Measurements from ENCODE around the gene VGLL4. TPM values are rescaled to one million over a fixed set of nuclear protein-coding genes. Genes with fewer than 3 reads are reported as not detected.

Gene VGLL4
- total RNA-seq, 2 experiments from 2014 or later: 54.4 to 60.2 TPM

DNA sequence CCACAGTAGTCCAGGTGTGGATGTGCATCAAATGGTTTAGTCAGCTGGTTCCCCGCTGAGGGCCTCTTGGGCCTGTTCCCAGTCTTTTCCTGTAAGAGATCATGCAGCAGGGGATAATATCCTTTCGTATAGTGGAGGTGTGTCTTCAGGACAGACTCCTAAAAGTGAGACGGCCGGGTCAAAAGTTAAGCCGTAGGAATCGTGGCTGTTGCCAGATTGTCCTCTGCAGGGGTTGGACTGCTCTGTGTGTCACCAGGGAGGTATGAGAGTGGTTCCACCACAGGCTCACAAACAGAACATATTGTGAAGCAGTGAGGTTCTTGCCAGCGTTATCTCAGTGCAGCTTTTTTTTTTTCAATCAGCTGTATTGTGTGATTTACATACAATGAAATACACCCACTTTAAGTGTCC, 95.0 kb downstream of the VGLL4 start:
- TF ChIP-seq, protein P1, sequence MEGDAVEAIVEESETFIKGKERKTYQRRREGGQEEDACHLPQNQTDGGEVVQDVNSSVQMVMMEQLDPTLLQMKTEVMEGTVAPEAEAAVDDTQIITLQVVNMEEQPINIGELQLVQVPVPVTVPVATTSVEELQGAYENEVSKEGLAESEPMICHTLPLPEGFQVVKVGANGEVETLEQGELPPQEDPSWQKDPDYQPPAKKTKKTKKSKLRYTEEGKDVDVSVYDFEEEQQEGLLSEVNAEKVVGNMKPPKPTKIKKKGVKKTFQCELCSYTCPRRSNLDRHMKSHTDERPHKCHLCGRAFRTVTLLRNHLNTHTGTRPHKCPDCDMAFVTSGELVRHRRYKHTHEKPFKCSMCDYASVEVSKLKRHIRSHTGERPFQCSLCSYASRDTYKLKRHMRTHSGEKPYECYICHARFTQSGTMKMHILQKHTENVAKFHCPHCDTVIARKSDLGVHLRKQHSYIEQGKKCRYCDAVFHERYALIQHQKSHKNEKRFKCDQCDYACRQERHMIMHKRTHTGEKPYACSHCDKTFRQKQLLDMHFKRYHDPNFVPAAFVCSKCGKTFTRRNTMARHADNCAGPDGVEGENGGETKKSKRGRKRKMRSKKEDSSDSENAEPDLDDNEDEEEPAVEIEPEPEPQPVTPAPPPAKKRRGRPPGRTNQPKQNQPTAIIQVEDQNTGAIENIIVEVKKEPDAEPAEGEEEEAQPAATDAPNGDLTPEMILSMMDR (IDR thresholded peaks at IDR 0.05): no peak
- peaks cover 8% of the 10 kb centered on the region for H3K4me1 Mint-ChIP-seq (ENCODE audit: low read depth)
- intact Hi-C loops (cut with micrococcal nuclease): no loop called here

DNA sequence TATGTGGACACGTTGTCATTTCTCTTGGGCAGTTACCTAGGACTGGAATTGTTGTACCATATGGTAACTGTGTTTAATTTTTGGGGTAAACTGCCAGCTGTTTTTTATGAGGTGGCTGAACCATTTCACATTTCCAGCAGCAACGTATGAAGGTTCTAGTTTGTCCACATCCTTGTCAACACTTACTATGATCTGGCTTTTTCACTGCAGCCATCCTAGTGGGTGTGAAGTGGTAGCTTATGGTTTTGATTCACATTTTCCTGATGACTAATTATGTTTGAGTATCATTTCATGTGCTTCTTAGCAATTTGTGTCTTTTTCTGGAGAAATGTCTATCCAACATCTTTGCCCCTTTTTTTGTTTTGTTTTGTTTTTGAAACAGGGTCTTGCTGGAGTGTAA, 96.2 kb downstream of the VGLL4 start:
- Mint-ChIP-seq H3K27ac (peak overlapping the region; percentile 34), H3K27me3 (no peaks in the 10 kb centered on the region), H3K4me1 (ENCODE audit: low read depth) (peaks cover 8% of the 10 kb centered on the region), H3K36me3 (ENCODE audit: low read depth) (peaks cover 24% of the 10 kb centered on the region), H3K9me3 (peaks cover 18% of the 10 kb centered on the region), H3K4me3 (no peak overlapping the region)
- peak; percentile 46 for ATAC-seq
- TF ChIP-seq, protein P1 (IDR thresholded peaks at IDR 0.05): no peak
- CTCF ChIA-PET: no interaction called here
- no peak for DNase-seq
- intact Hi-C loops (cut with micrococcal nuclease): no loop called here
- POLR2A ChIA-PET: no interaction called here

More for the DNA sequence above, 95.0 kb downstream of the VGLL4 start:
- H3K4me3 Mint-ChIP-seq: no peak overlapping the region
- ChIA-PET POLR2A (interaction anchor here (1.0 kb wide), 1 partner anchor 15 kb away, joined by 3 read pairs; no protein-coding TSS in a partner anchor), CTCF (no interaction called here)
- H3K36me3 Mint-ChIP-seq (ENCODE audit: low read depth): peaks cover 32% of the 10 kb centered on the region
- H3K9me3 Mint-ChIP-seq: peaks cover 21% of the 10 kb centered on the region
- no peaks in the 10 kb centered on the region for H3K27me3 Mint-ChIP-seq
- ATAC-seq (no peak), DNase-seq (no peak)
- no peak overlapping the region for H3K27ac Mint-ChIP-seq

DNA sequence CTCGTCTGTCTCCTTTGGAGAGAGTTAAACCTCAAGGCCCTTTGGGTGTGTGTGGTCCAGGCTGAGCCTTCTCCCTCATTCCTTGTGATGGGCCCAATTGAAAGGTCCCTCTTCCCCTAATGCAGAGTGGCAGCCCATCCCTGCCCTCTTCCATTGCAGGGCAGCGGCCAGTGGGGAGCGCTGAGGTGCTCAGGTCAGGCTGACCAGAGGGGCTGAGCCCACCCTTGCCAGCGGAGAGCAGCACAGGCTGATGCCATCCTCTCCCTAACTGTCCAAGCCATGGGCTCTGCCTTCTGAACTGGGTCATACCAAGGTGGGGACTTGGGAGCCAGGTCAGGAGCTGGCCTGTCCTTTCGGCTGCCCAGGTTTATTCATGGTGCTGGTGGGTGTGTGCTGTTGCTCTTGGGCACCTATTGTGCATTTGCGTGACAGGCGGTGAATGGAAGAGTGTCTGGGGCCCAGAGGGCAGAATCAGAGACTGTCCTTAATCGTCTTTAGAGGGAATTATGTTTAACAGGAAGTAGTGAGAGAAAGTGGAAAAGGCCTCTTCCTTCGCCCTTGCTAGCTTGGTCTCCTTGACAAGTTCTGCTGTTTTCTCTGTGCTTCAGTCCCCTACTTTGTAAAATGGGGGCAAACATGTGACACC, 96.9 kb downstream of the VGLL4 start:
- ChIA-PET CTCF (no interaction called here), POLR2A (no interaction called here)
- DNase-seq (no peak), ATAC-seq (no peak)
- Mint-ChIP-seq H3K4me1 (ENCODE audit: low read depth) (peaks cover 8% of the 10 kb centered on the region), H3K4me3 (no peak overlapping the region), H3K27ac (peak overlapping the region; percentile 34), H3K27me3 (no peaks in the 10 kb centered on the region), H3K36me3 (ENCODE audit: low read depth) (peaks cover 18% of the 10 kb centered on the region), H3K9me3 (peaks cover 18% of the 10 kb centered on the region)
- TF ChIP-seq, protein P1 (IDR thresholded peaks at IDR 0.05): no peak
- intact Hi-C loops (cut with micrococcal nuclease): no loop called here

DNA sequence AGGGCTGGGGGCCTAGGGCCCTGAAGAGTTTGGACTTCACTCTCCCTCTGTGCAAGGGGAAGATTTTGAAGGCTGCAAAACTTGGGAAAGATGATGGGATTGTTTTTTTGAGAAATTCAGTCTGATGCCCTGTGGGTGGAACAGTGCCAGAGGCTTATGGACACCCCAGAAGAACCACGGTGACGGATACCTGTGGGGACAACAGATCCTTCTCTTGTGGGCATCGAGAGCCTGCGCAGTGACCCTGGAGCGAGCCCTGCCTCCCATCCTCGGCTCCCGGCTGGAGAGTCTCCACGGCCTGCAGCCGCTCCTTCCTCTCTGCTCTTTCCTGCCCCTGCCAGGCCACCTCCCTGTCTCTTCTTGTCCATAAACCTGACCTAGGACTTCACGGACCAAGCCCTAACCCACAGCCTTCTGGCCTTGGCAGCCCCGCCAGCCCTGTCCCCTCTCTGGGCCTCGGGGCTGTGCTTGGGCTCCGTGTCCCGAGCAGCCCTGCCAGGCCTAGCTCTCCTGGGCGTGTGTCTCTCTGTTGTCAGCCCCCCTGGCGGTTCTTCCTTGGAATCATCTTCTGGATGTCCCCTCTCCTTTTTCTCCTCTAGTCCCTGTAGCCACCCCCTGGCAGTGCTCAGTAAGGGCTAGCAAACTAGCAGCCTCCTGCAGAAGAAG, 98.4 kb downstream of the VGLL4 start:
- POLR2A ChIA-PET: interaction anchor here (1.1 kb wide), 1 partner anchor 13 kb away, joined by 4 read pairs; no protein-coding TSS in a partner anchor
- Mint-ChIP-seq H3K4me1 (ENCODE audit: low read depth) (peaks cover 8% of the 10 kb centered on the region), H3K9me3 (peaks cover 12% of the 10 kb centered on the region), H3K27me3 (no peaks in the 10 kb centered on the region), H3K27ac (no peak overlapping the region), H3K36me3 (ENCODE audit: low read depth) (peaks cover 15% of the 10 kb centered on the region), H3K4me3 (no peak overlapping the region)
- TF ChIP-seq, protein P1 (IDR thresholded peaks at IDR 0.05): no peak
- CTCF ChIA-PET: no interaction called here
- ATAC-seq (no peak), DNase-seq (no peak)
- intact Hi-C loops (cut with micrococcal nuclease): no loop called here

Data from activated CD8-positive, alpha-beta T cell treated with anti-CD3 and anti-CD28 coated beads for 36 hours (primary cell).